NCI-H2227 (cell line): ENCODE measurements around the gene ALDH1A2.

Experiments
- DNase-seq: peaks from one replicate; lab custom pipeline; 2025; ENCODE audit not compliant: unreplicated experiment; lab: John Stamatoyannopoulos, UW

The ALDH1A2 gene

GRCh38 chr15:57947282-57947681 lies 118.2 kb downstream of the ALDH1A2 start:
- no peak for DNase-seq

- DNase-seq = no peak
These were observed 118.9 kb downstream of the ALDH1A2 start for GRCh38 chr15:57946491-57947048.

- DNase-seq = no peak
These were observed 119.9 kb downstream of the ALDH1A2 start for GRCh38 chr15:57945616-57946015.

- DNase-seq = no peak
These were observed 121.6 kb downstream of the ALDH1A2 start for GRCh38 chr15:57943754-57944420.

GRCh38 chr15:57943171-57943570 lies 122.3 kb downstream of the ALDH1A2 start:
- no peak for DNase-seq

GRCh38 chr15:57941816-57942215 lies 123.7 kb downstream of the ALDH1A2 start:
- no peak for DNase-seq

- no peak for DNase-seq
These were observed 133.2 kb downstream of the ALDH1A2 start for GRCh38 chr15:57932348-57932747.

GRCh38 chr15:57931570-57931969 lies 133.9 kb downstream of the ALDH1A2 start:
- no peak for DNase-seq

GRCh38 chr15:57927091-57927631 lies 138.3 kb downstream of the ALDH1A2 start:
- no peak for DNase-seq

- DNase-seq = no peak
These were observed 139.9 kb downstream of the ALDH1A2 start for GRCh38 chr15:57925650-57926049.

- DNase-seq = no peak
These were observed 140.9 kb downstream of the ALDH1A2 start for GRCh38 chr15:57924598-57924997.

- DNase-seq = no peak
These were observed 141.8 kb downstream of the ALDH1A2 start for GRCh38 chr15:57923750-57924149.

- DNase-seq = no peak
These were observed 142.2 kb downstream of the ALDH1A2 start for GRCh38 chr15:57923306-57923705.

- DNase-seq = no peak
These were observed 142.7 kb downstream of the ALDH1A2 start for GRCh38 chr15:57922776-57923175.

- DNase-seq = no peak
These were observed 144.1 kb downstream of the ALDH1A2 start for GRCh38 chr15:57921371-57921770.

- DNase-seq = no peak
These were observed 144.6 kb downstream of the ALDH1A2 start for GRCh38 chr15:57920911-57921310.

- no peak for DNase-seq
These were observed 145.8 kb downstream of the ALDH1A2 start for GRCh38 chr15:57919754-57920153.

GRCh38 chr15:57917998-57918397 lies 147.5 kb downstream of the ALDH1A2 start:
- no peak for DNase-seq

GRCh38 chr15:57916695-57917094 lies 148.8 kb downstream of the ALDH1A2 start:
- no peak for DNase-seq

- no peak for DNase-seq
These were observed 149.5 kb downstream of the ALDH1A2 start for GRCh38 chr15:57915827-57916531.

- DNase-seq = no peak
These were observed 151.0 kb downstream of the ALDH1A2 start for GRCh38 chr15:57914350-57915055.
